K562 (cell line): ENCODE measurements around the gene KCND2.
"Not testable (repeated sequence)": the region's sequence is repeated elsewhere in the genome, so short reads cannot be mapped to it uniquely, and the experiment has no call there.

Experiments
- CBX1 ChIP-seq: sonication (generic); IDR thresholded peaks from 2 replicates; pipeline ENCODE4 v1.6.1; 2016; ENCODE audit warnings: antibody characterized with exemption, low read depth, mild to moderate bottlenecking
- CBX8 ChIP-seq: fragments of 200-600 bp; sonication (generic); IDR thresholded peaks from 2 replicates; pipeline ENCODE4 v1.6.1; 2012; ENCODE audit warnings: borderline replicate concordance, mixed run types, low read depth, mild to moderate bottlenecking, moderate library complexity, mixed read lengths, low read length, control low read depth, inconsistent platforms; ENCODE audit not compliant: poor library complexity, severe bottlenecking; ENCODE audit errors: extremely low read depth
- CHD4 ChIP-seq: fragments of 200-600 bp; sonication (generic); IDR thresholded peaks from 3 replicates; pipeline ENCODE4 v1.6.1; 2012; ENCODE audit warnings: low read depth, mild to moderate bottlenecking, mixed read lengths, low read length, inconsistent platforms; ENCODE audit not compliant: insufficient read depth, insufficient replicate concordance, poor library complexity, severe bottlenecking
- EGR1 ChIP-seq: fragments of 450-650 bp; conservative IDR thresholded peaks from 2 replicates; pipeline ENCODE4 v1.6.1; 2017; ENCODE audit warnings: mild to moderate bottlenecking
- ELF4 ChIP-seq: fragments of 450-650 bp; formaldehyde crosslinking; IDR thresholded peaks from 2 replicates; pipeline ENCODE4 v1.4.0; 2022; ENCODE audit warnings: missing genetic modification characterization
- MAFK ChIP-seq: IDR thresholded peaks from 2 replicates; pipeline ENCODE4 v1.6.1; 2011; ENCODE audit warnings: low read length, improper control_type of control experiment
- MTA3 ChIP-seq: fragments of 450-650 bp; formaldehyde crosslinking; IDR thresholded peaks from 2 replicates; pipeline ENCODE4 v1.6.1; 2017; ENCODE audit warnings: mild to moderate bottlenecking, borderline replicate concordance
- PML ChIP-seq: IDR thresholded peaks from 2 replicates; pipeline ENCODE4 v1.6.1; 2012; ENCODE audit warnings: low read length, inconsistent platforms
- RBM15 ChIP-seq: fragments of 200-400 bp; formaldehyde crosslinking; IDR thresholded peaks from 2 replicates; pipeline ENCODE4 v1.6.1; 2018; ENCODE audit warnings: mild to moderate bottlenecking, low read length, moderate library complexity; ENCODE audit not compliant: insufficient read depth
- TAF1 ChIP-seq: IDR thresholded peaks from 2 replicates; pipeline ENCODE4 v1.6.1; 2011; ENCODE audit warnings: mild to moderate bottlenecking, low read length, moderate library complexity; ENCODE audit not compliant: insufficient read depth, control insufficient read depth, severe bottlenecking; ENCODE audit errors: extremely low read depth
- ZFP36 ChIP-seq: fragments of 150-350 bp; IDR thresholded peaks from 2 replicates; pipeline ENCODE4 v1.6.1; 2018; ENCODE audit warnings: low read length, low read depth; ENCODE audit not compliant: partially characterized antibody
- ZNF263 ChIP-seq: sonication (generic); formaldehyde crosslinking; IDR thresholded peaks from 2 replicates; pipeline ENCODE4 v1.8.0; 2022; ENCODE audit warnings: mild to moderate bottlenecking, missing genetic modification reagents, borderline replicate concordance
- ZNF764 ChIP-seq: fragments of 250-450 bp; sonication (Bioruptor Pico); IDR thresholded peaks from 2 replicates; pipeline ENCODE4 v1.4.0; 2020; ENCODE audit warnings: low read depth, mild to moderate bottlenecking, moderate library complexity
- TF ChIP-seq, protein P1 (sequence below), 3 experiments: IDR thresholded peaks in 2 of 3; conservative IDR thresholded peaks in 1 of 3; 2 replicates each; pipeline ENCODE4 v1.5.1; 2011 to 2012; ENCODE audit warnings: low read length in 3 of 3, mild to moderate bottlenecking in 3 of 3, control low read depth in 2 of 3, improper control_type of control experiment in 1 of 3, inconsistent platforms in 1 of 3, low read depth in 1 of 3, mixed read lengths in 1 of 3, moderate library complexity in 1 of 3; ENCODE audit not compliant: insufficient read depth in 2 of 3

GRCh38 chr7:120578657-120579056 is 305.7 kb downstream of the KCND2 start:
- TF ChIP-seq, protein P1, sequence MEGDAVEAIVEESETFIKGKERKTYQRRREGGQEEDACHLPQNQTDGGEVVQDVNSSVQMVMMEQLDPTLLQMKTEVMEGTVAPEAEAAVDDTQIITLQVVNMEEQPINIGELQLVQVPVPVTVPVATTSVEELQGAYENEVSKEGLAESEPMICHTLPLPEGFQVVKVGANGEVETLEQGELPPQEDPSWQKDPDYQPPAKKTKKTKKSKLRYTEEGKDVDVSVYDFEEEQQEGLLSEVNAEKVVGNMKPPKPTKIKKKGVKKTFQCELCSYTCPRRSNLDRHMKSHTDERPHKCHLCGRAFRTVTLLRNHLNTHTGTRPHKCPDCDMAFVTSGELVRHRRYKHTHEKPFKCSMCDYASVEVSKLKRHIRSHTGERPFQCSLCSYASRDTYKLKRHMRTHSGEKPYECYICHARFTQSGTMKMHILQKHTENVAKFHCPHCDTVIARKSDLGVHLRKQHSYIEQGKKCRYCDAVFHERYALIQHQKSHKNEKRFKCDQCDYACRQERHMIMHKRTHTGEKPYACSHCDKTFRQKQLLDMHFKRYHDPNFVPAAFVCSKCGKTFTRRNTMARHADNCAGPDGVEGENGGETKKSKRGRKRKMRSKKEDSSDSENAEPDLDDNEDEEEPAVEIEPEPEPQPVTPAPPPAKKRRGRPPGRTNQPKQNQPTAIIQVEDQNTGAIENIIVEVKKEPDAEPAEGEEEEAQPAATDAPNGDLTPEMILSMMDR (IDR thresholded peaks at IDR 0.05 in 2 of 3, conservative IDR thresholded peaks at IDR 0.05 in 1 of 3; ENCODE audit: insufficient read depth in 2 of 3, low read depth in 1 of 3, low read length in 3 of 3): not testable (repeated sequence)
- not testable (repeated sequence) for TF ChIP-seq TAF1; ZNF764 (CRISPR knock-in tag); ZNF263 (CRISPR knock-in tag); RBM15; CBX1; MTA3; ZFP36; ELF4; CHD4; EGR1; MAFK; CBX8; PML
